ENCODE results near the gene SHISA7. TPM values are rescaled to one million over a fixed set of nuclear protein-coding genes. Genes with fewer than 3 reads are reported as not detected.

SHISA7 gene
- total RNA-seq, 1 donor from 2014 or later = not detected

DNA sequence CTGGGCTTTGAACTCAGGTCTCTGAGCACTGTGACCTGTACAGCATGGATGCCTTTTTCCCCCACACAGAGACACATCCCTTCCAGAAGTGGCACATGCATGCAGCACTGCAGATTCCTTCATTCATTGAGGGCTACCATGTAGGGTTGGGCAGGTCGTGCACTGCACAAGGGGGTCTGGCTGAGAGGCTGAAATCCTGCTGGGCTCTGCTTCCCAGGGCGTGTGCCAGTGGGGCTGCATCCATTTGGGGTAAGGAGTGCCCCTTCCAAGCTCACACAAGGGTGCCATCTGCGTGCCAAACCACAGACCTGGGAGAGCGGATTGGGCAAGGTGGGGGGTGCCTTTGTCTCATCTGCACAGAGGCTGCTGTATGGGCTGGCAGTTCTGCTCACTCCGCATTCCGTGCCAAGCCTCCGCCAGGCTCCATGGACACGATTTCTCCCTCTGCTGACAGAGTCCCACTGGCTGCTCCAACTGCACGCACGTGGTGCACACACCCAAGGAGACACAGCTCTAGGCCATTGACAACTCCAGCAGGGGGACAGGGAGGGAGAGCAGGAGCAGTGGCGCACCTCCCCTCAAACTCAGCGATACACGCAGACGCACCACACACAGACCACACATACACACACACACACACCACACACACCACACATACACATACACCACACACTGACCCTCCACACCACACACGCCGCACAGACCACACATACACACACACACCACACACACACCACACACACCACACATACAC, 4.5 kb upstream of the SHISA7 start:
- DNase-seq (ENCODE audit: low read depth) (peak; percentile 50), FAIRE-seq (peak; percentile 89)
- Histone ChIP-seq H3K4me3 (ENCODE audit: low read depth, low read length) (no peak overlapping the region), H3K27me3 (ENCODE audit: control insufficient read depth, insufficient read depth, low read length) (peaks cover 25% of the 10 kb centered on the region), H3K36me3 (ENCODE audit: control insufficient read depth, insufficient read depth, low read length) (no peaks in the 10 kb centered on the region)
- TF ChIP-seq, protein P1, sequence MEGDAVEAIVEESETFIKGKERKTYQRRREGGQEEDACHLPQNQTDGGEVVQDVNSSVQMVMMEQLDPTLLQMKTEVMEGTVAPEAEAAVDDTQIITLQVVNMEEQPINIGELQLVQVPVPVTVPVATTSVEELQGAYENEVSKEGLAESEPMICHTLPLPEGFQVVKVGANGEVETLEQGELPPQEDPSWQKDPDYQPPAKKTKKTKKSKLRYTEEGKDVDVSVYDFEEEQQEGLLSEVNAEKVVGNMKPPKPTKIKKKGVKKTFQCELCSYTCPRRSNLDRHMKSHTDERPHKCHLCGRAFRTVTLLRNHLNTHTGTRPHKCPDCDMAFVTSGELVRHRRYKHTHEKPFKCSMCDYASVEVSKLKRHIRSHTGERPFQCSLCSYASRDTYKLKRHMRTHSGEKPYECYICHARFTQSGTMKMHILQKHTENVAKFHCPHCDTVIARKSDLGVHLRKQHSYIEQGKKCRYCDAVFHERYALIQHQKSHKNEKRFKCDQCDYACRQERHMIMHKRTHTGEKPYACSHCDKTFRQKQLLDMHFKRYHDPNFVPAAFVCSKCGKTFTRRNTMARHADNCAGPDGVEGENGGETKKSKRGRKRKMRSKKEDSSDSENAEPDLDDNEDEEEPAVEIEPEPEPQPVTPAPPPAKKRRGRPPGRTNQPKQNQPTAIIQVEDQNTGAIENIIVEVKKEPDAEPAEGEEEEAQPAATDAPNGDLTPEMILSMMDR (IDR thresholded peaks at IDR 0.05; ENCODE audit: insufficient read depth, low read length, severe bottlenecking) = peak; percentile 15

DNA sequence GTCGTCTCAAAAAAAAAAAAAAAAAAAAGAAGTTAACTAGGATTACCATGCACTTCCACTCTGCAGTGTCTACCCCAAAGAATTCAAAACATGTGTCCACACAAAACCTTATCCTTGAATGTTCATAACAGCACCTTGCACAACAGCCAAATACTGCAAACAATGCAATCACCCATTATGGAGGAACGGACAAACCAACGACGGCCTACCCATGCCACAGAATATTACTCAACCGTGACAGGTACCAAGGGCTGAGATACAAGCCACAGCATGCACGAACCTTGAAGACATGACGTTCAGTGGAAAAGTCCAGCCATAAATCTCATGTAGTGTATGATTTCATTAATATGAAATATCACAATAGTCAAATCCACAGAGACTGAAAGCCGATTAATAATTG, 3.0 kb upstream of the SHISA7 start:
- FAIRE-seq (no peak), DNase-seq (ENCODE audit: low read depth) (peak; percentile 98)
- no peak overlapping the region for H3K4me3 ChIP-seq (ENCODE audit: low read depth, low read length)
- no peaks in the 10 kb centered on the region for H3K36me3 ChIP-seq (ENCODE audit: control insufficient read depth, insufficient read depth, low read length)
- TF ChIP-seq, protein P1 (IDR thresholded peaks at IDR 0.05; ENCODE audit: insufficient read depth, low read length, severe bottlenecking) = no peak
- peaks cover 28% of the 10 kb centered on the region for H3K27me3 ChIP-seq (ENCODE audit: control insufficient read depth, insufficient read depth, low read length)

DNA sequence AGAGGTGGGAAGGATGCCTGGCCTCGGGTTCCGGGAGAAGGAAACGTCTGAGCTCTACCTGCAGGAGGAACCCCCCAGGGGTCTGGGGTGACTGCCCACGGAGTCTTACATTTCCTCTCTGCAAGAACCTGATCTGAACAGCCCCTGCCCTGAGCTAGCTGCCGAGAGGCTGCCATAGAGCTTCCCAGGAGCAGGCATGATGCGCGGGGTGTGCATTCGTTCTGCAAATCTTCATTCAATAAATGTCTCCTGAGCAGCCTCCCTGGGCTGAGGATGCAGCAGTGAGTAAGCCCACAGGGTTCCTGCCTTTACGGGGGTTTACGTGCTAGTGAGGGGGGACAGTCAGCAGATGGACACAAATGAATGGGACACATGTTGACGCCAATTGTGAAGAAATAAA, 1.5 kb upstream of the SHISA7 start:
- H3K36me3 ChIP-seq (ENCODE audit: control insufficient read depth, insufficient read depth, low read length) = no peaks in the 10 kb centered on the region
- FAIRE-seq = no peak
- H3K27me3 ChIP-seq (ENCODE audit: control insufficient read depth, insufficient read depth, low read length) = peaks cover 32% of the 10 kb centered on the region
- no peak overlapping the region for H3K4me3 ChIP-seq (ENCODE audit: low read depth, low read length)
- TF ChIP-seq, protein P1 (IDR thresholded peaks at IDR 0.05; ENCODE audit: insufficient read depth, low read length, severe bottlenecking) = no peak
- no peak for DNase-seq (ENCODE audit: low read depth)

DNA sequence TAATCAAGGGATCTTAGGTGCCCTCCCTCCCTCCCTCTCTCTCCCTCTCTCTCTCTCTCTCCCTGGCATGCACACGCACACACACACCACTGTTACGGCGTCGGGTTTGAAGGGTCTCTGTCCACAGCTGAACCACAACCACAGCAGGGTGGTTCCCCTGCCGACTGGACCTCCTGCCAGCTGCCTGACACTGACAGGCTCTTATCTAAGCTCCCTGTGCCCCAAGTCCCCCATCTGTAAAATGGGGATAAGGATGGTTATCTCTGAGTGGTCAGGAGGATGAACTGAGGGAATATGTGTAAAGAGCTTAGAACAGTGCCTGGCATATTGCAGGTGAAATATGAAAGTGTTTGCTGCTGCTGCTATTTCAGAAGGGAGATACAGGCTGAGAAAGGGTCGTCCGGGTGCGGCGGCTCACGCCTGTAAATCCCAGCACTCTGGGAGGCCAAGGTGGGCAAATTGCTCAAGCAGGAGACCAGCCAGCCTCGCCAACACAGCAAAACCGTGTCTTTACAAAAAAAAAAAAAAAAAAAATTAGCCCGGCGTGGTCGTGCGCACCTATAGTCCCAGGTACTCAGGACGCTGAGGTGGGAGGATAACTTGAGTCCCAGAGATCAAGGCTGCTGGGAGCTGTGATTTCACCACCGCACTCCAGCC, 852 bp upstream of the SHISA7 start:
- DNase-seq (ENCODE audit: low read depth) (no peak), FAIRE-seq (no peak)
- Histone ChIP-seq H3K27me3 (ENCODE audit: control insufficient read depth, insufficient read depth, low read length) (peaks cover 30% of the 10 kb centered on the region), H3K4me3 (ENCODE audit: low read depth, low read length) (no peak overlapping the region), H3K36me3 (ENCODE audit: control insufficient read depth, insufficient read depth, low read length) (no peaks in the 10 kb centered on the region)
- TF ChIP-seq, protein P1 (IDR thresholded peaks at IDR 0.05; ENCODE audit: insufficient read depth, low read length, severe bottlenecking) = no peak

DNA sequence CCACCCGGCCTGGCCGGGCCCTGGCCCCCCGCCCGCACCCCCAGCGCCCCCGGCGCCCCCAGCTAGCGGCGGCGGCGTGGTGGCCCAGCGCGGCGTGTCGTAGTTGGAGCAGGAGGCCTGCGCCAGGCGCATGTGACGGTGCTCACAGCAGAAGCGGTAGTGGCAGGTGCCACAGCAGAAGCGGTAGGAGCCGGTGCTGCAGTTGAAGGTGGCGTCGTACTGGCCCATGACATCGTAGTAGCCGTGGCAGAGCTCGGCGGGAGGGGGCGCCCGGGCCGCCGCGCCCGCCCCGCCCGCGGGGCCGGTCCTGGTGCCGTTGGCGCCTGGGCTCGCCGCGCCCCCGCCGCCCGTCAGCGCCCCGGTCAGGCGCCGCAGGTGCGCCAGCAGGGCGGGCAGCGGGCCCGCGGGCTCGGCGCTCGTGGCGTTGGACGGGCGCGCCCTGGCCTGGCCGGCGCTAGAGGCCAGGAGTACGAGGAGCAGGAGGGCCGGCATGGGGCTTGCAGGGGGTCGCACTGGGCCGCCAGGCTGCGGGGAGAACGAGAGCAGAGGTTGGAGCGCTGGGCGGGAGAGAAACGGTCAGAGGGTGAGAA, 633 bp downstream of the SHISA7 start:
- peaks cover 35% of the 10 kb centered on the region for H3K27me3 ChIP-seq (ENCODE audit: control insufficient read depth, insufficient read depth, low read length)
- no peak overlapping the region for H3K4me3 ChIP-seq (ENCODE audit: low read depth, low read length)
- TF ChIP-seq, protein P1 (IDR thresholded peaks at IDR 0.05; ENCODE audit: insufficient read depth, low read length, severe bottlenecking) = no peak
- no peaks in the 10 kb centered on the region for H3K36me3 ChIP-seq (ENCODE audit: control insufficient read depth, insufficient read depth, low read length)
- no peak for FAIRE-seq
- DNase-seq (ENCODE audit: low read depth) = no peak
